Measurements from ENCODE around the gene POU5F1. TPM values are rescaled to one million over a fixed set of nuclear protein-coding genes. Genes with fewer than 3 reads are reported as not detected.
A peak's percentile ranks its signal among the peaks of the same experiment; 100 is the strongest.
"Not testable (repeated sequence)": the region's sequence is repeated elsewhere in the genome, so short reads cannot be mapped to it uniquely, and the experiment has no call there.

Gene POU5F1
- total RNA-seq, 2 donors from 2014 or later = 4.9 to 37.6 TPM

GRCh38 chr6:31196251-31197022 is 26.0 kb upstream of the POU5F1 start:
- not testable (repeated sequence) for ATAC-seq; DNase-seq; H3K36me3 ChIP-seq (replicated peaks in 1 of 2; ENCODE audit: insufficient read depth in 1 of 2, low read depth in 2 of 2); H3K4me3 ChIP-seq; H3K27me3 ChIP-seq; H3K9me3 ChIP-seq
- TF ChIP-seq POLR2A (IDR thresholded peaks at IDR 0.05) = peak in 1 of 3 donors; percentile 25
- 58 to 72% methylated on average over 25 of the region's 25 CpGs for WGBS, 2 donors
- intact Hi-C loops (cut with DNase I) = loop anchor here (5.0 kb wide), 1 partner anchor 171 kb away; no protein-coding TSS in a partner anchor
- Histone ChIP-seq H3K4me1 (peaks cover 27% of the 10 kb centered on the region), H3K27ac (peak overlapping the region; percentile 85 to 99 (median 96))

- H3K36me3 ChIP-seq (replicated peaks in 1 of 2; ENCODE audit: insufficient read depth in 1 of 2, low read depth in 2 of 2); DNase-seq; H3K27me3 ChIP-seq; ATAC-seq; H3K9me3 ChIP-seq; H3K4me3 ChIP-seq: not testable (repeated sequence)
- intact Hi-C loops (cut with DNase I) = loop anchor here (5.0 kb wide), 1 partner anchor 172 kb away; no protein-coding TSS in a partner anchor
- Histone ChIP-seq H3K27ac (peak overlapping the region in 1 of 4 donors; percentile 52), H3K4me1 (peaks cover 23% of the 10 kb centered on the region)
- WGBS, 2 donors = 91 to 98% methylated on average over 28 to 31 of the region's 41 CpGs
Measured at GRCh38 chr6:31195308-31195979, 25.0 kb upstream of the POU5F1 start.

DNA sequence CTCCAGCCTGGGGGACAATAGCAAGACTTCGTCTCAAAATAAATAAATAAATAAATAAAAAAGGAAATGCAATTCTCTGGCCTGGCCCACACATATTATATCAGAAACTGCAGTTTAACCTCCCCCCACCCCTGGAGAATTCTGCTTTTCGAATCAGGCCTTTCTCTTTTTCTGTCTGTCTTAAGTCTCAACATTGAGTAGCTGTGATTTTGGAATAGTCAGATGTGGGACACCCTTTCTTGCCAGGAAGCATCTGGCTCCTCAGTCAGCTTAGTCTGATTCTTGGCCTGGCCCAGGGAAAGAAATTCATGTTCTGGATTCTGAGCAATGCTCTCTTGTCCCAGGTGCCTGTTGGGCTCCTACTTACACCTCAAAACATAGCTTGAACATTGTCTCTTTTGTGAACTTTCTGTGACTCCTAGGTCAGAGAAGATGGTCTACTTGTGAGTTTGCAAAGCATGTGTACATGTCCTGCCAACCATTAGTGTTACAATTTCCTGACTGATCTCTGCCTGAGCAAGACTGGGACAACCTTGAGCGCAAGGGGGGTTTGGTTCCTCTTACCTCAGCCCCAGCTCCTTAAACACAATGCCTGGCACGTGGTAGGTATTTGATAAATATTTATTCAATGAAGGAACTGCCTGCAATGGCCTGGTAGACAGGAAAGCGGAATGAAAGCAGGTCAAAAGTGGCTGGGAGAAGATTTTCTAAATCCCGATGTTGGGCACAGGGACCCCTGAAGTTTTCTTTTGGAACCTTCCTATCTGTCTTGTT is 23.8 kb upstream of the POU5F1 start:
- H3K27ac ChIP-seq = peak overlapping the region in 2 of 4 donors; percentile 30 to 52

GRCh38 chr6:31193206-31193605 is 22.7 kb upstream of the POU5F1 start:
- no peaks in the 10 kb centered on the region for H3K27me3 ChIP-seq
- intact Hi-C loops (cut with DNase I) = loop anchor here (5.0 kb wide), 1 partner anchor 56 kb away; the partner anchor contains the start of gene PSORS1C2
- H3K4me3 ChIP-seq = no peak overlapping the region
- 68 to 73% methylated on average over 8 of the region's 8 CpGs for WGBS, 2 donors
- no peaks in the 10 kb centered on the region for H3K36me3 ChIP-seq (replicated peaks in 1 of 2; ENCODE audit: insufficient read depth in 1 of 2, low read depth in 2 of 2)
- H3K27ac ChIP-seq = no peak overlapping the region
- H3K4me1 ChIP-seq = peaks cover 16% of the 10 kb centered on the region
- H3K9me3 ChIP-seq = no peaks in the 10 kb centered on the region
- DNase-seq (no peak), ATAC-seq (no peak)
- TF ChIP-seq CTCF (IDR thresholded peaks at IDR 0.05) (peak in 1 of 7 experiments; percentile 9), POLR2A (IDR thresholded peaks at IDR 0.05) (no peak)

More for the DNA sequence above, 23.8 kb upstream of the POU5F1 start:
- Histone ChIP-seq H3K4me1 (peaks cover 17% of the 10 kb centered on the region), H3K4me3 (no peak overlapping the region), H3K36me3 (replicated peaks in 1 of 2; ENCODE audit: insufficient read depth in 1 of 2, low read depth in 2 of 2) (no peaks in the 10 kb centered on the region), H3K27me3 (no peaks in the 10 kb centered on the region), H3K9me3 (no peaks in the 10 kb centered on the region)
- 61 to 66% methylated on average over 6 of the region's 6 CpGs for WGBS, 2 donors
- ATAC-seq (no peak), DNase-seq (no peak)
- intact Hi-C loops (cut with DNase I) = loop anchor here (5.0 kb wide), 1 partner anchor 57 kb away; the partner anchor contains the start of gene PSORS1C2
- TF ChIP-seq CTCF (IDR thresholded peaks at IDR 0.05) (no peak), POLR2A (IDR thresholded peaks at IDR 0.05) (no peak)

DNA sequence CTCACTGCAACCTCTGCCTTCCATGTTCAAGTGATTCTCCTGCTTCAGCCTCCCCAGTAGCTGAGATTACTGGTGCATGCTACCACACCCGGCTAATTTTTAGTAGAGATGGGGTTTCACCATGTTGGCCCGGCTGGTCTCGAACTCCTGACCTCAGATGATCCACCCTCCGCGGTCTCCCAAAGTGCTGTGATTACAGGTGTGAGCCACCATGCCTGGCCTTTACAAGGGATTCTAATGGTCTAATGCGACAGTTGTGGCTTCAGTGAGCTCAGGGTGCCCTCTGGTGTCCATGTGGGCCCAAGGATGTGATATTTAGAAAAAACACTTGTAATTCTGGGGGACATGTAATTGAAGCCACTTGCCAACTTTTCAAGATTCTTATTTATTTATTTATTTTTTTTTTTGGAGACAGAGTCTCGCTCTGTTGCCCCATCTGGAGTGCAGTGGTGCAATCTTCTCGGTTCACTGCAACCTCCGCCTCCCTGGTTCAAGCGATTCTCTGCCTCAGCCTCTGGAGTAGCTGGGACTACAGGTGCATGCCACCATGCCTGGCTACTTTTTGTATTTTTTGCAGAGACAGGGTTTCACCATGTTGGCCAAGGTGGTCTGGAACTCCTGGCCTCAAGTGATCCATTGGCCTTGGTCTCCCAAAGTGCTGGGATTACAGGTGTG is 22.1 kb upstream of the POU5F1 start:
- peak in 6 of 7 experiments; percentile 42 to 94 (median 92) for TF ChIP-seq CTCF (IDR thresholded peaks at IDR 0.05)
- not testable (repeated sequence) for H3K9me3 ChIP-seq; H3K4me3 ChIP-seq; H3K27ac ChIP-seq; H3K36me3 ChIP-seq (replicated peaks in 1 of 2; ENCODE audit: insufficient read depth in 1 of 2, low read depth in 2 of 2); H3K27me3 ChIP-seq
- intact Hi-C loops (cut with DNase I) = loop anchor here (5.0 kb wide), 1 partner anchor 55 kb away; the partner anchor contains the start of gene PSORS1C2
- peak; percentile 40 for ATAC-seq
- H3K4me1 ChIP-seq = peaks cover 22% of the 10 kb centered on the region
- DNase-seq = peak; percentile 82 to 88 (median 86)
- 41 to 65% methylated on average over 5 to 10 of the region's 10 CpGs for WGBS, 2 donors
